ENCODE results near the gene LYZL6.

The LYZL6 gene

GRCh38 chr17:35943537-35943936 lies at the start of gene LYZL6:
Gene LYZL6, minus strand, starts transcription at chr17:35943713. Its CDS starts 4,357 bp downstream, at chr17:35939356.
- no peak for DNase-seq (ENCODE audit: insufficient read length, low spot score)
- FAIRE-seq, result no peak
- no peak for TF ChIP-seq CTCF (IDR thresholded peaks at IDR 0.05; ENCODE audit: insufficient read depth, missing control alignments)

- FAIRE-seq (no peak), DNase-seq (ENCODE audit: insufficient read length, low spot score) (no peak)
- TF ChIP-seq CTCF (IDR thresholded peaks at IDR 0.05; ENCODE audit: insufficient read depth, missing control alignments), result no peak
These were observed 47.6 kb upstream of the LYZL6 start for GRCh38 chr17:35991075-35991474.

GRCh38 chr17:35988164-35988563 lies 44.7 kb upstream of the LYZL6 start:
- no peak for DNase-seq (ENCODE audit: insufficient read length, low spot score)
- TF ChIP-seq CTCF (IDR thresholded peaks at IDR 0.05; ENCODE audit: insufficient read depth, missing control alignments), result no peak
- no peak for FAIRE-seq

GRCh38 chr17:35986643-35987042 lies 43.1 kb upstream of the LYZL6 start, which contains the start of gene CCL14:
Gene CCL14, minus strand, starts transcription at chr17:35986729. Its CDS starts 80 bp downstream, at chr17:35986649.
- FAIRE-seq (no peak), DNase-seq (ENCODE audit: insufficient read length, low spot score) (no peak)
- TF ChIP-seq CTCF (IDR thresholded peaks at IDR 0.05; ENCODE audit: insufficient read depth, missing control alignments), result no peak

- no peak for DNase-seq (ENCODE audit: insufficient read length, low spot score)
- no peak for TF ChIP-seq CTCF (IDR thresholded peaks at IDR 0.05; ENCODE audit: insufficient read depth, missing control alignments)
- FAIRE-seq, result no peak
These were observed 40.6 kb upstream of the LYZL6 start for GRCh38 chr17:35984140-35984539.

- no peak for TF ChIP-seq CTCF (IDR thresholded peaks at IDR 0.05; ENCODE audit: insufficient read depth, missing control alignments)
- no peak for FAIRE-seq
- DNase-seq (ENCODE audit: insufficient read length, low spot score), result no peak
These were observed 39.1 kb upstream of the LYZL6 start for GRCh38 chr17:35982409-35983191.

GRCh38 chr17:35981908-35982330 lies 38.4 kb upstream of the LYZL6 start:
- no peak for FAIRE-seq

More at GRCh38 chr17:35981908-35982330, 38.4 kb upstream of the LYZL6 start:
- TF ChIP-seq CTCF (IDR thresholded peaks at IDR 0.05; ENCODE audit: insufficient read depth, missing control alignments), result peak; percentile 25
- DNase-seq (ENCODE audit: insufficient read length, low spot score), result no peak
